Measurements from ENCODE around the gene FAM227A. TPM values are rescaled to one million over a fixed set of nuclear protein-coding genes. Genes with fewer than 3 reads are reported as not detected.

FAM227A gene
- total and polyA plus RNA-seq, 2 of the 8 experiments (the other 6 are each of a cell fraction or from before 2014, with no cell fraction given) = 2.1 to 3.9 TPM

DNA sequence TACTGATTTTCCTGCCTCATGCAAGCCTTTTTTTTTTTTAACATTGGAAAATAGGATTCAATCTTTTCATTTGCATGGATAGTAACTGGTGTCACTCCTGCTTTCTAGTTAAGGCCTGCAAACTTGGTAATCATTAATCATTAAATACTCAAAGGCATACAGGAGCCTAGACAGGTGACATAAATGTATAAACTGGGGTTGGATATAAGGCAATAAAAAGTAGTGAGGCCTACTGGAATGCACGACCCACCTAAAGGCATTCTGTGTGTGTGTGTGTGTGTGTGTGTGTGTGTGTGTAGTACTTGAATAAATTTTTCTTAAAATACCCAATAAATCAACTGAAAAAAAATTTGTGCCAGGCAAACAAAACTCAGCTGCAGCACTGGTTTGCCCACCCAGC, 33.5 kb upstream of the FAM227A start:
- Histone ChIP-seq H3K23ac (ENCODE audit: insufficient read length) (no peak overlapping the region), H3K9ac (replicated peaks in 1 of 4; ENCODE audit: extremely low read depth in 1 of 4, low read depth in 3 of 4, low read length in 3 of 4) (no peak overlapping the region), H4K91ac (replicated peaks; ENCODE audit: insufficient read length, low read length) (no peak overlapping the region), H4K5ac (ENCODE audit: insufficient read length, low read depth, low read length) (no peak overlapping the region), H3K9me3 (ENCODE audit: insufficient read depth in 2 of 2, low read depth in 1 of 2, low read length in 1 of 2) (no peaks in the 10 kb centered on the region), H3K23me2 (ENCODE audit: low read depth, low read length) (no peaks in the 10 kb centered on the region), H3K4me1 (replicated peaks in 1 of 4; ENCODE audit: control insufficient read depth in 3 of 4, insufficient read depth in 4 of 4, low read length in 3 of 4) (no peaks in the 10 kb centered on the region), H3K18ac (ENCODE audit: extremely low read depth, low read length) (no peak overlapping the region), H2BK15ac (ENCODE audit: low read length) (no peak overlapping the region), H2BK120ac (replicated peaks; ENCODE audit: low read depth, low read length) (no peak overlapping the region), H3K4ac (replicated peaks; ENCODE audit: insufficient read length, low read depth, low read length) (no peak overlapping the region), H2BK12ac (ENCODE audit: low read depth, low read length) (no peak overlapping the region), H4K20me1 (replicated peaks in 1 of 2; ENCODE audit: control insufficient read depth in 1 of 2, insufficient read depth in 2 of 2, low read length in 2 of 2) (peaks cover 7% of the 10 kb centered on the region in 2 experiments), H3K27ac (ENCODE audit: low read depth, low read length) (no peak overlapping the region), H3K4me3 (ENCODE audit: extremely low read depth in 1 of 4, insufficient read depth in 2 of 4, low read depth in 3 of 4, low read length in 4 of 4) (no peak overlapping the region), H3K79me2 (ENCODE audit: control insufficient read depth in 1 of 2, insufficient read depth in 2 of 2, low read length in 2 of 2) (peaks cover 0 to 5% of the 10 kb centered on the region in 2 experiments; a peak in 1 of 4 replicates), H3K27me3 (replicated peaks in 1 of 4; ENCODE audit: control insufficient read depth in 3 of 4, extremely low read depth in 1 of 4, insufficient read depth in 3 of 4, low read length in 3 of 4) (no peaks in the 10 kb centered on the region), H3K4me2 (ENCODE audit: insufficient read depth in 1 of 2, low read depth in 2 of 2, low read length in 2 of 2) (no peak overlapping the region), H3K79me1 (ENCODE audit: low read depth, low read length) (peaks cover 7% of the 10 kb centered on the region; the same call in 1 of the 2 replicates), H2BK5ac (ENCODE audit: low read depth, low read length) (no peak overlapping the region), H2AK5ac (ENCODE audit: low read depth, low read length) (no peak overlapping the region), H4K8ac (ENCODE audit: extremely low read depth, insufficient read depth, low read length) (no peak overlapping the region), H3K56ac (replicated peaks; ENCODE audit: insufficient read length, low read depth, low read length) (no peak overlapping the region), H3K14ac (ENCODE audit: insufficient read length) (no peak overlapping the region), H3K36me3 (ENCODE audit: control insufficient read depth in 2 of 4, insufficient read depth in 4 of 4, low read length in 3 of 4) (peaks cover 10 to 33% (median 16%) of the 10 kb centered on the region in 4 experiments), H2AFZ (ENCODE audit: low read length) (no peak overlapping the region), H2BK20ac (ENCODE audit: low read length) (no peak overlapping the region)
- CTCF ChIA-PET (ENCODE audit: partially characterized antibody) = no interaction called here
- FAIRE-seq (no peak), DNase-seq (ENCODE audit: low read depth in 1 of 2, low spot score in 2 of 2) (no peak)
- 100% methylated on average over 1 of the region's 1 CpG; no CpG with 5 or more reads in 1 of the 2 experiments for WGBS, 2 experiments (ENCODE audit: extremely low coverage in 1 of 2, insufficient coverage in 1 of 2, insufficient read length in 1 of 2, insufficient replicate concordance in 2 of 2, low coverage in 1 of 2, low lambda C conversion rate in 2 of 2, missing lambda C conversion rate in 1 of 2)
- POLR2A ChIA-PET (ENCODE audit: partially characterized antibody) = interaction anchor here (1.0 to 2.3 kb wide), 5 partner anchors 7 to 50 kb away, joined by 3 to 10 read pairs (median 4); partner anchors contain the start of gene TOMM22
- TF ChIP-seq KDM1A (IDR thresholded peaks at IDR 0.05; ENCODE audit: borderline replicate concordance, low read length) (no peak), JUN (IDR thresholded peaks at IDR 0.05; ENCODE audit: low read depth, low read length) (no peak), TAF7 (optimal IDR thresholded peaks at IDR 0.05; ENCODE audit: borderline replicate concordance, low read depth, low read length) (no peak), SP1 (IDR thresholded peaks at IDR 0.05; ENCODE audit: low read depth, low read length) (no peak), ZNF274 (IDR thresholded peaks at IDR 0.05; ENCODE audit: borderline replicate concordance, extremely low read depth, low read length) (no peak)
